Thyroid gland (tissue), 4 donors: ENCODE measurements around the gene WDR20. TPM values are rescaled to one million over a fixed set of nuclear protein-coding genes. Genes with fewer than 3 reads are reported as not detected.

Experiments
- DNase-seq, 2 donors: peaks; one replicate each; pipeline ENCODE4 v3.0.0-alpha.2; 2019
- H3K27ac ChIP-seq, 3 donors: fragments of 200-600 bp; sonication (generic); 1 replicate in 2 of 3; 2 replicates in 1 of 3; pipeline ENCODE4 v1.5.1; 2016 to 2019; ENCODE audit warnings: mild to moderate bottlenecking in 1 of 3, moderate library complexity in 1 of 3
- H3K27me3 ChIP-seq: fragments of 200-600 bp; sonication (generic); one replicate; pipeline ENCODE4 v1.5.1; 2019
- H3K36me3 ChIP-seq, 2 donors: fragments of 200-600 bp; sonication (generic); one replicate each; pipeline ENCODE4 v1.5.1; 2016 to 2019
- H3K4me1 ChIP-seq, 2 donors: fragments of 200-600 bp; sonication (generic); one replicate each; pipeline ENCODE4 v1.5.1; 2017 to 2019
- H3K4me3 ChIP-seq, 3 donors: fragments of 200-600 bp; sonication (generic); replicated peaks in 1 of 3; 1 replicate in 2 of 3; 2 replicates in 1 of 3; pipeline ENCODE4 v1.5.1; 2016; ENCODE audit warnings: mild to moderate bottlenecking in 1 of 3
- H3K9me3 ChIP-seq: fragments of 200-600 bp; sonication (generic); one replicate; pipeline ENCODE4 v1.5.1; 2017
- POLR2A ChIP-seq, 2 donors: fragments of 450-650 bp; IDR thresholded peaks; one replicate each; pipeline ENCODE4 v1.6.1; 2017; ENCODE audit warnings: antibody characterized with exemption in 2 of 2, mild to moderate bottlenecking in 2 of 2, moderate library complexity in 1 of 2
- WGBS, 2 donors: methylation state at CpG; one replicate each; pipeline ENCODE4 v1.1.5; 2017; 5-methylcytosine and 5-hydroxymethylcytosine counted together
- intact Hi-C: fragments of 100-400 bp; cut with DNase I; formaldehyde crosslinking; loops from one replicate; pipeline ENCODE4 v1.15.1; 2023
- total RNA-seq, 4 donors: library from RNA; depleted of rRNA; stranded (reverse); fragments of >200 nt; gene quantifications; one replicate each; pipeline ENCODE4 v1.2.3, GENCODE V29; 2016
- TF ChIP-seq, protein P1 (sequence below), 6 experiments: fragments of 200-600 bp in 3 of 6; fragments of 450-650 bp in 3 of 6; sonication (generic) in 3 of 6; IDR thresholded peaks; one replicate each; pipeline ENCODE4 v1.5.1; 2016 to 2019; ENCODE audit warnings: antibody characterized with exemption in 6 of 6, mild to moderate bottlenecking in 2 of 6, inconsistent platforms in 1 of 6, moderate library complexity in 1 of 6

The WDR20 gene
- total RNA-seq, 4 donors from 2014 or later, result 27.1 to 48.8 (median 37.6) TPM

DNA sequence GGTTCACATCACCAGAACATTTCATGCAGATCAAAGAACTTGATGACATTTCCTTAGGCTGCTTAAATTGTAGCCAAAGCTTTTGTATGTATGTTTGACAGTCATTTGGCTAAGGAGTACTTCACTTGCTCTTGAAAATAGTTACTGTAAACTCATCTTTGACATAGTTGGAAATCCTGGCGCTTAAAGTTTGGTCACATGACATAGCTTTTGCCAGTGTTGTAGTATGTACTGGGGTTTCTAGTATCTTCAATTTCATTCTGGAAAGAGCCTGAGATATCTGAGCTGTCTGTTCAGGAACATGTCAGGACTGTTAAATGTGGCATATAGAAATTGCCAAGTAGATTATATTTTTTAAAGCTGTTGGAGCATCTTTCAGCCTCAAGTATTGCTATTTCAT, 55.7 kb downstream of the WDR20 start:
- WGBS, 2 donors, result 28 to 50% methylated on average over 1 of the region's 1 CpG
- H3K4me3 ChIP-seq, result no peak overlapping the region
- intact Hi-C loops, result no loop called here

DNA sequence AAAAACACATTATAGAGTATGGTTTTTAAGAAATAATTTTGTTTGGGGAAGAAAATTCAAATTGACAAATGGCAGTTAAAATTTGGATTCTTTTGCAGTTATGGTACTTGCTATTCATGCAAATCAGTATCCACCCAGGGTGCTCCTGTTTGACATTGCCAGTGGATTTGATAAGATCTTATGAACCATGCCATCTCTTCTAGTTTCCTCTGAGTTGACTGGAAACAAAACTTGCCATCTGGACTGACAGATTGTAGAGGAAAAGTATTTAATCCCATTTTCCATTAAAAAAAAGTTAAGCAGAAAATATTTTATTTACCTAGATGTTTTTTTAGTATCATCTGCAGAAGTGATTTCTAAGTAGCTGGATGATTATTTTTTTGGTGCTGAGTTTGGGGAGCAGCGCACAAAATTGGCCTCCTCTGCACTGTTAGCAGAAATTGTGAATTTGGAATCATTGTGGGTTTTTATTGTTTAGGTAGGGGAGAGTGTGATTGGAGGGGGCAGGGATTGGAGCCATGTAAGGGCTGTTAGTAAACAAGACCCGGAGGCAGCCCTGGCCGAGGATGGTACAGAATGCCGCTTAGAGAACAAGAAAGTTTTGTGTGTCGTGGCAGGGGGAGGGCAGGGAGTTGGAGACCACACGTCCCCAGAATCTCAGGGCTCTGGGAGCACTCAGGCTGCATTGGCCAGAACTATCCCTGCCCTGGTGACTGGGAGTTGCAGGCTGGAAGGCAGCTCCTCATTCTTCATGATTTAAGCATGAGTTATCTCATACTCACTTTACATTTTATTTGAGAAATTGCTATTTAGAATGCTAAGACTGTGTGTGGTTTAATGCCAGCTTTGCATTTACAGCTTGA, 56.6 kb downstream of the WDR20 start:
- no peak for TF ChIP-seq POLR2A (IDR thresholded peaks at IDR 0.05)
- TF ChIP-seq, protein P1, sequence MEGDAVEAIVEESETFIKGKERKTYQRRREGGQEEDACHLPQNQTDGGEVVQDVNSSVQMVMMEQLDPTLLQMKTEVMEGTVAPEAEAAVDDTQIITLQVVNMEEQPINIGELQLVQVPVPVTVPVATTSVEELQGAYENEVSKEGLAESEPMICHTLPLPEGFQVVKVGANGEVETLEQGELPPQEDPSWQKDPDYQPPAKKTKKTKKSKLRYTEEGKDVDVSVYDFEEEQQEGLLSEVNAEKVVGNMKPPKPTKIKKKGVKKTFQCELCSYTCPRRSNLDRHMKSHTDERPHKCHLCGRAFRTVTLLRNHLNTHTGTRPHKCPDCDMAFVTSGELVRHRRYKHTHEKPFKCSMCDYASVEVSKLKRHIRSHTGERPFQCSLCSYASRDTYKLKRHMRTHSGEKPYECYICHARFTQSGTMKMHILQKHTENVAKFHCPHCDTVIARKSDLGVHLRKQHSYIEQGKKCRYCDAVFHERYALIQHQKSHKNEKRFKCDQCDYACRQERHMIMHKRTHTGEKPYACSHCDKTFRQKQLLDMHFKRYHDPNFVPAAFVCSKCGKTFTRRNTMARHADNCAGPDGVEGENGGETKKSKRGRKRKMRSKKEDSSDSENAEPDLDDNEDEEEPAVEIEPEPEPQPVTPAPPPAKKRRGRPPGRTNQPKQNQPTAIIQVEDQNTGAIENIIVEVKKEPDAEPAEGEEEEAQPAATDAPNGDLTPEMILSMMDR (IDR thresholded peaks at IDR 0.05), result no peak
- 88 to 91% methylated on average over 6 of the region's 6 CpGs for WGBS, 2 donors
- peaks cover 4 to 30% of the 10 kb centered on the region in 2 donors for H3K4me1 ChIP-seq
- intact Hi-C loops, result no loop called here
- no peak for DNase-seq
- H3K36me3 ChIP-seq, result peaks cover 0 to 3% of the 10 kb centered on the region in 2 donors
- no peaks in the 10 kb centered on the region for H3K27me3 ChIP-seq
- H3K9me3 ChIP-seq, result no peaks in the 10 kb centered on the region
- H3K27ac ChIP-seq, result no peak overlapping the region
- H3K4me3 ChIP-seq, result no peak overlapping the region

More for the DNA sequence above, 55.7 kb downstream of the WDR20 start:
- Histone ChIP-seq H3K27ac (peak overlapping the region in 1 of 3 donors; percentile 23), H3K9me3 (no peaks in the 10 kb centered on the region), H3K36me3 (peaks cover 0 to 3% of the 10 kb centered on the region in 2 donors), H3K27me3 (no peaks in the 10 kb centered on the region), H3K4me1 (peaks cover 13 to 38% of the 10 kb centered on the region in 2 donors)
- no peak for DNase-seq
- TF ChIP-seq POLR2A (IDR thresholded peaks at IDR 0.05), result no peak
- TF ChIP-seq, protein P1 (IDR thresholded peaks at IDR 0.05), result no peak

DNA sequence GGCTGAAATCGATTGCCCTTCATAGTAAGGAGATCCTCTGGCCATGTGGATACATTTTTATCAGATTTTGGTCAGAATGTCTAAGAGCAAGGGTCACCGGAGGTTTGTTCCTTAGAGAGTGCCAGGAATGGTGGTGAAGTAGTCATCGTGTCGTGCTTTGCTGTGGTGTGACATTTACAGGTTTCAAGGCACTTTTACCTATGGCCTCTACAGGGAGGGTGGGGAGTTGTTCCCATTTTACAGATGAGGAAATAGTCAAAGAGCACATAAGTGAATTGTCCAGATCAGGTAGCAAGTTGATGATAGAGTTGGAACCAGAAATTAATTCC, 57.2 kb downstream of the WDR20 start:
- Histone ChIP-seq H3K27me3 (no peaks in the 10 kb centered on the region), H3K9me3 (no peaks in the 10 kb centered on the region), H3K27ac (no peak overlapping the region), H3K36me3 (peaks cover 0 to 3% of the 10 kb centered on the region in 2 donors), H3K4me1 (peaks cover 0 to 28% of the 10 kb centered on the region in 2 donors), H3K4me3 (no peak overlapping the region)
- intact Hi-C loops, result no loop called here
- WGBS, 2 donors, result 92 to 95% methylated on average over 4 of the region's 4 CpGs
- TF ChIP-seq, protein P1 (IDR thresholded peaks at IDR 0.05), result no peak
- TF ChIP-seq POLR2A (IDR thresholded peaks at IDR 0.05), result no peak
- no peak for DNase-seq

DNA sequence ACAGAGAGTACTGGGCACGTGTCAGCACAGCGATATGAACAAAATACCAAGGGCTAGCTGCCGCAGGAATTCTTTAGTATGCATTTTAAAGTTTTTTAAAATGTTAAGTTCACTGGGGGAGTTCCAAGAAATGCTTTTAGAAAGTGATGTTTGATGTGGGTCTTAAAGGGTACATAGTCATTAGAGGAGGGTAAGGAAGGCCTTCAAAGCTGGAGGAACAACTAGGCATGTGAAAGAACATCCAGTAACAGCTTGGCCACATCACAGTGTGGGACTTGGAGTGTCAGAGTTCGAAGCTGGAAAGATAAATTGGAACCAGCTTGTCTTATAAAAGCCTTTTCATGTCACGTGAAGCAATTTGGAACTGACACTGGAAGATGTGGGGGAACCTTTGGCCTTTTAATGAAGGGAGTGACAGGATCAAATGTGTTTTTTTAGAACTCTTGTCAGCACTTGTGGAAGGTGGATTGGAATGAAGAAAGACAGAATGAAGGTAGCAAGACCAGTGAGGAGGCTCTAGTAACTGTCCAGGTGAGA, 57.7 kb downstream of the WDR20 start:
- 86 to 87% methylated on average over 5 of the region's 5 CpGs for WGBS, 2 donors
- H3K36me3 ChIP-seq, result peaks cover 0 to 3% of the 10 kb centered on the region in 2 donors
- no peak for DNase-seq
- H3K27ac ChIP-seq, result no peak overlapping the region
- intact Hi-C loops, result no loop called here
- H3K9me3 ChIP-seq, result no peaks in the 10 kb centered on the region
- H3K4me3 ChIP-seq, result no peak overlapping the region
- H3K27me3 ChIP-seq, result no peaks in the 10 kb centered on the region
- H3K4me1 ChIP-seq, result peaks cover 0 to 27% of the 10 kb centered on the region in 2 donors
- TF ChIP-seq POLR2A (IDR thresholded peaks at IDR 0.05), result no peak
- TF ChIP-seq, protein P1 (IDR thresholded peaks at IDR 0.05), result no peak
